Activated B cell treated with CpG ODN at 0.5 μM for 24 hours (primary cell): ENCODE measurements around the gene TDP2. TPM values are rescaled to one million over a fixed set of nuclear protein-coding genes. Genes with fewer than 3 reads are reported as not detected.

ENCODE experiments used
- ATAC-seq: fragments of 200-7000 bp; cut with Tn5 transposase; one replicate; pipeline ENCODE4 v1.10.0; 2021; ENCODE audit warnings: low read depth, mild to moderate bottlenecking, moderate library complexity
- CTCF ChIA-PET: fragments of 350-600 bp; sonication (Branson Sonifier 250); formaldehyde crosslinking; loops from one replicate; lab custom pipeline; 2021; ENCODE audit warnings: antibody characterized with exemption; lab: Charles Lee
- POLR2A ChIA-PET: fragments of 350-600 bp; sonication (Branson Sonifier 250); formaldehyde crosslinking; loops from one replicate; lab custom pipeline; 2021; ENCODE audit warnings: antibody characterized with exemption; lab: Charles Lee
- DNase-seq: peaks from one replicate; pipeline ENCODE4 v3.0.0; 2022
- H3K27ac Mint-ChIP-seq: one replicate; pipeline ENCODE4 v1.8.0; 2020; ENCODE audit warnings: mixed read lengths
- H3K27me3 Mint-ChIP-seq: one replicate; pipeline ENCODE4 v1.8.0; 2021; ENCODE audit warnings: mixed read lengths
- H3K36me3 Mint-ChIP-seq: one replicate; pipeline ENCODE4 v1.8.0; 2021; ENCODE audit warnings: low read depth, mixed read lengths
- H3K4me1 Mint-ChIP-seq: one replicate; pipeline ENCODE4 v1.8.0; 2021; ENCODE audit warnings: mixed read lengths
- H3K4me3 Mint-ChIP-seq: one replicate; pipeline ENCODE4 v1.8.0; 2020; ENCODE audit warnings: mild to moderate bottlenecking, mixed read lengths
- H3K9me3 Mint-ChIP-seq: one replicate; pipeline ENCODE4 v1.8.0; 2020; ENCODE audit warnings: mixed read lengths
- CTCF ChIP-seq: fragments of 200-600 bp; IDR thresholded peaks from one replicate; pipeline ENCODE4 v1.8.0; 2022; ENCODE audit warnings: antibody characterized with exemption, mild to moderate bottlenecking
- intact Hi-C: fragments of 100-400 bp; cut with micrococcal nuclease; formaldehyde crosslinking; loops from one replicate; pipeline ENCODE4 v1.15.1; 2024
- total RNA-seq: library from RNA; stranded (reverse); gene quantifications from 2 replicates; pipeline ENCODE4 v1.2.3, GENCODE V29; 2022

Gene TDP2
- total RNA-seq = 48.9 and 51.1 TPM in 2 replicates

GRCh38 chr6:24666641-24667377 lies at the start of gene TDP2, which contains the start of gene ACOT13:
TDP2 (minus strand) TSS chr6:24666899; CDS start chr6:24666862, 37 bp downstream.
ACOT13 (plus strand) TSS chr6:24667077; CDS start chr6:24667264, 187 bp downstream.
- ATAC-seq (peak; percentile 94), DNase-seq (peak; percentile 92)
- H3K4me1 Mint-ChIP-seq = peaks cover 46% of the 10 kb centered on the region
- no peaks in the 10 kb centered on the region for H3K27me3 Mint-ChIP-seq
- H3K4me3 Mint-ChIP-seq = peak within 1 kb of the TSS; percentile 99
- H3K9me3 Mint-ChIP-seq = peaks cover 5% of the 10 kb centered on the region
- CTCF ChIA-PET = interaction anchor here (1.3 to 2.8 kb wide), 3 partner anchors 82 to 172 kb away, joined by 10 to 18 read pairs (median 11); partner anchors contain the start of gene ALDH5A1
- H3K36me3 Mint-ChIP-seq = peaks cover 48% of the 10 kb centered on the region
- POLR2A ChIA-PET = interaction anchor here (0.9 to 3.5 kb wide), 11 partner anchors 9 to 171 kb away, joined by 3 to 25 read pairs (median 4); partner anchors contain the start of genes ALDH5A1, C6orf62 and KIAA0319
- H3K27ac Mint-ChIP-seq = peak within 1 kb of the TSS; percentile 96
- no peak for TF ChIP-seq CTCF
- intact Hi-C loops = loop anchor here (1.0 to 2.0 kb wide), 7 partner anchors 21 to 172 kb away; partner anchors contain the start of gene KIAA0319

DNA sequence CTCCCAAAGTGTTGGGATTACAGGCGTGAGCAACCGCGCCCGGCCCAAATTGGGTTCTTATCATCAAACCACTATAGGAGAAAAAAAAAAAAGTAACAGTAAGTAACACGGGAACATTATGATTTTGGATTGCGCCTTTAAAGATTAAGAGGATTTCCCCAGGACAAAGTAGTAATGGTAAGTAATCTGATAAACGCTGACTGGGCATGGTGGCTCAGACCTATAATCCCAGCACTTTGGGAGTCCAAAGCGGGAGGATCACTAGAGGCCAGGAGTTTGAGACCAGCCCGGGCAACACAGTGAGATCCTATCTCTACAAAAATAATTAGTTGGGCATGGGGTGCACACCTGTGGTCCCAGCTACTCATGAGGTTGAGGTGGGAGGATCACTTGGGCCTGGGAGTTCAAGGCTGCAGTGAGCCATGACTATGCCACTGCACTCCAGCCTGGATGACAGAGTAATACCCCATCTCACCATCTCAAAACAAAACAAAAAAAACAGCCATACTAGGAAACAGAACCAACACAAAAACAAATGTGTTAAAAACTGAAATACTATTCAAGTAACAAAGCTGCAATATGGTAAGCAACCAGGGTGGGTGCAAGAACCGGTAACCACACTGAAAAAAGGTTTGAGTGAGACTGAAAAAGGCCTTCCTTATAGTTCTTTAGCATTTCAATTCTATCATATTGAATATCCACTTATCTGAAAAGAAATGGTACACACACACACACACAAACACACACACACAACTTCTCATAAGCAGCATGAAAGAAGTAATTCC lies 44.0 kb upstream of the TDP2 start:
- H3K4me1 Mint-ChIP-seq = peaks cover 51% of the 10 kb centered on the region
- H3K9me3 Mint-ChIP-seq = no peaks in the 10 kb centered on the region
- peaks cover 90% of the 10 kb centered on the region for H3K36me3 Mint-ChIP-seq
- intact Hi-C loops = no loop called here
- no peak for TF ChIP-seq CTCF
- DNase-seq = no peak
- ATAC-seq = no peak
- ChIA-PET CTCF (no interaction called here), POLR2A (interaction anchor here (1.1 kb wide), 1 partner anchor 8 kb away, joined by 7 read pairs; the partner anchor contains the start of gene C6orf62)
- H3K27me3 Mint-ChIP-seq = no peaks in the 10 kb centered on the region
- H3K27ac Mint-ChIP-seq = peak overlapping the region; percentile 21
- no peak overlapping the region for H3K4me3 Mint-ChIP-seq

DNA sequence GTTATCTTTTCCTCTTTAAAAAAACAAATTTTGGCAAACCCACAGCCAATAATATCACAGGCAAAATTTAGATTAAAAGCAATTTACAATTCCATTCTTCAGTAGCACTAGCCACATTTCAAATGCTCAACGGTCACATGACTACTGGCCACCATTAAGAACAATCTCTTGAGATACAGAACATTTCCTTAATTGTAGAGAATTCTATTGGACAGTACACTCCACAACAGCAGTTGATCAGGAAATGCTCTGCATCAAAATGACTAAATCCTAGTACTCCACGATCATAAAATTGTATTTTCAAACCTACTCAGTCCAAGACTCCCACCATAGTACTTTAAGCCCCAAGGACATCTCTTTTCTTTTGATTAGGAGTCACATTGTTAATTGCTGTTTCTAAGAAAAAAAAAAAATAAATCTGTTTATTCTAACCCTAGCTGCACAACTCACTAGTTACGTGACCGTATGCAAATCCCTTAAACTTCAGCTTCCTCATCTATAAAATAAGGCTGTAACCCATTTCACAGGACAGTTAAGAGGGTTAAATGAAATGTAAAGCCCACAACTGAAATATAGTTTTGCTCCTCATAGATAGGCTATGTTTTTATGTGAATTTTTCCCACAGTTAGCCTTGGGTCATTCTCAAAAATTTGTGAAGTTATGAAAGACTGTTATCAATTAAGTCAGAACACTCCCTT lies 42.5 kb upstream of the TDP2 start:
- Mint-ChIP-seq H3K9me3 (no peaks in the 10 kb centered on the region), H3K4me3 (no peak overlapping the region), H3K4me1 (peaks cover 44% of the 10 kb centered on the region), H3K36me3 (peaks cover 90% of the 10 kb centered on the region), H3K27me3 (no peaks in the 10 kb centered on the region), H3K27ac (peak overlapping the region; percentile 5)
- no peak for TF ChIP-seq CTCF
- intact Hi-C loops = no loop called here
- no peak for DNase-seq
- peak; percentile 25 for ATAC-seq
- ChIA-PET CTCF (interaction anchor here (2.0 kb wide), 1 partner anchor 128 kb away, joined by 6 read pairs; no protein-coding TSS in a partner anchor), POLR2A (interaction anchor here (1.0 to 2.0 kb wide), 3 partner anchors 11 to 43 kb away, joined by 3 to 7 read pairs (median 3); no protein-coding TSS in a partner anchor)

- Mint-ChIP-seq H3K36me3 (peaks cover 90% of the 10 kb centered on the region), H3K9me3 (no peaks in the 10 kb centered on the region), H3K4me3 (no peak overlapping the region), H3K4me1 (peaks cover 40% of the 10 kb centered on the region), H3K27me3 (no peaks in the 10 kb centered on the region), H3K27ac (no peak overlapping the region)
- POLR2A ChIA-PET = interaction anchor here (1.1 to 2.0 kb wide), 2 partner anchors 11 to 42 kb away, joined by 3 to 7 read pairs; no protein-coding TSS in a partner anchor
- DNase-seq (no peak), ATAC-seq (no peak)
- no peak for TF ChIP-seq CTCF
- CTCF ChIA-PET = interaction anchor here (0.6 to 2.0 kb wide), 2 partner anchors 50 to 128 kb away, joined by 3 to 6 read pairs; no protein-coding TSS in a partner anchor
- intact Hi-C loops = no loop called here
These were observed 41.9 kb upstream of the TDP2 start for GRCh38 chr6:24708612-24709011.
